IMR-90 (cell line): Measurements from ENCODE around the gene SMAD7. TPM values are rescaled to one million over a fixed set of nuclear protein-coding genes. Genes with fewer than 3 reads are reported as not detected.

Experiments used
- ATAC-seq: fragments of 200-7000 bp; cut with Tn5 transposase; 2 replicates; pipeline ENCODE4 v1.9.1; 2020; ENCODE audit warnings: low read depth, mild to moderate bottlenecking, moderate library complexity
- BruUV-seq: library from RNA; stranded (reverse); fragments of 400-500 nt; replicated peaks from 2 replicates; lab custom pipeline; 2021; lab: Mats Ljungman, UMichigan
- CTCF ChIA-PET: fragments of 300-600 bp; formaldehyde crosslinking; extraction: SDS; loops from one replicate; lab custom pipeline; 2021; ENCODE audit warnings: antibody characterized with exemption; lab: Yijun Ruan, JAX
- POLR2A ChIA-PET: fragments of 300-600 bp; sonication (Branson Sonifier 250); formaldehyde crosslinking; loops from one replicate; lab custom pipeline; 2022; ENCODE audit warnings: antibody characterized with exemption; ENCODE audit not compliant: unreplicated experiment; lab: Charles Lee
- DNase-seq: peaks from one replicate; pipeline ENCODE4 v3.0.0; 2013
- H2AFZ ChIP-seq: replicated peaks from 2 replicates; pipeline ENCODE3; 2013; ENCODE audit warnings: low read length, mild to moderate bottlenecking; ENCODE audit not compliant: poor library complexity
- H2AK5ac ChIP-seq: 2 replicates; pipeline ENCODE4 v1.6.1; 2013; ENCODE audit warnings: low read depth, low read length, inconsistent platforms
- H2AK9ac ChIP-seq: replicated peaks from 2 replicates; pipeline ENCODE3; 2013; ENCODE audit warnings: mild to moderate bottlenecking, low read depth, low read length, moderate library complexity; ENCODE audit not compliant: poor library complexity
- H2BK120ac ChIP-seq: 2 replicates; pipeline ENCODE4 v1.6.1; 2013; ENCODE audit warnings: low read depth, low read length, inconsistent platforms
- H2BK15ac ChIP-seq: 3 replicates; pipeline ENCODE4 v1.6.1; 2013; ENCODE audit warnings: low read depth, low read length, inconsistent platforms
- H2BK20ac ChIP-seq: 2 replicates; pipeline ENCODE4 v1.6.1; 2013; ENCODE audit warnings: low read depth, mild to moderate bottlenecking, inconsistent platforms, low read length, moderate library complexity
- H2BK5ac ChIP-seq: 2 replicates; pipeline ENCODE4 v1.6.1; 2013; ENCODE audit warnings: mild to moderate bottlenecking, low read depth, low read length, inconsistent platforms; ENCODE audit not compliant: poor library complexity, severe bottlenecking
- H3K14ac ChIP-seq: replicated peaks from 2 replicates; pipeline ENCODE4 v1.6.1; 2013; ENCODE audit warnings: low read depth, low read length, inconsistent platforms
- H3K18ac ChIP-seq: 2 replicates; pipeline ENCODE4 v1.6.1; 2013; ENCODE audit warnings: low read depth, low read length, control low read depth
- H3K23ac ChIP-seq: 2 replicates; pipeline ENCODE4 v1.6.1; 2013; ENCODE audit warnings: low read depth, low read length, inconsistent platforms
- H3K27ac ChIP-seq: 2 replicates; pipeline ENCODE4 v1.5.1; 2013; ENCODE audit warnings: mild to moderate bottlenecking, control low read depth, low read length; ENCODE audit not compliant: insufficient read depth
- H3K27me3 ChIP-seq: 2 replicates; pipeline ENCODE4 v1.6.1; 2013; ENCODE audit warnings: low read length; ENCODE audit not compliant: control insufficient read depth, insufficient read depth
- H3K36me3 ChIP-seq: 2 replicates; pipeline ENCODE4 v1.6.1; 2013; ENCODE audit warnings: low read length, mixed read lengths; ENCODE audit not compliant: control insufficient read depth, insufficient read depth
- H3K4ac ChIP-seq: 2 replicates; pipeline ENCODE4 v1.6.1; 2013; ENCODE audit warnings: low read depth, low read length, inconsistent platforms
- H3K4me1 ChIP-seq: 2 replicates; pipeline ENCODE4 v1.6.1; 2013; ENCODE audit warnings: low read length, mixed read lengths; ENCODE audit not compliant: control insufficient read depth, insufficient read depth
- H3K4me2 ChIP-seq: 2 replicates; pipeline ENCODE4 v1.6.1; 2013; ENCODE audit warnings: low read depth, mild to moderate bottlenecking, control low read depth, low read length, moderate library complexity
- H3K4me3 ChIP-seq: 2 replicates; pipeline ENCODE4 v1.5.1; 2013; ENCODE audit warnings: low read depth, mild to moderate bottlenecking, control low read depth, low read length, moderate library complexity; ENCODE audit not compliant: insufficient read depth
- H3K56ac ChIP-seq: 2 replicates; pipeline ENCODE4 v1.6.1; 2013; ENCODE audit warnings: low read length, inconsistent platforms; ENCODE audit not compliant: insufficient read depth; ENCODE audit errors: extremely low read depth
- H3K79me1 ChIP-seq, 2 experiments: 2 replicates each; pipeline ENCODE4 v1.6.1; 2013; ENCODE audit warnings: low read length in 2 of 2, inconsistent platforms in 1 of 2, low read depth in 1 of 2
- H3K9ac ChIP-seq: 2 replicates; pipeline ENCODE4 v1.6.1; 2013; ENCODE audit warnings: low read depth, low read length, control low read depth
- H3K9me1 ChIP-seq: 2 replicates; pipeline ENCODE4 v1.6.1; 2013; ENCODE audit warnings: low read length, inconsistent platforms; ENCODE audit not compliant: insufficient read depth
- H3K9me3 ChIP-seq: 2 replicates; pipeline ENCODE4 v1.6.1; 2013; ENCODE audit warnings: low read length; ENCODE audit not compliant: control insufficient read depth, insufficient read depth
- H4K20me1 ChIP-seq: 2 replicates; pipeline ENCODE4 v1.6.1; 2013; ENCODE audit warnings: low read length, inconsistent platforms; ENCODE audit not compliant: insufficient read depth
- H4K5ac ChIP-seq: 2 replicates; pipeline ENCODE4 v1.6.1; 2013; ENCODE audit warnings: mild to moderate bottlenecking, low read depth, low read length, control low read depth
- H4K8ac ChIP-seq, 2 experiments: 2 replicates each; pipeline ENCODE4 v1.6.1; 2013; ENCODE audit warnings: low read depth in 2 of 2, low read length in 2 of 2, control low read depth in 1 of 2, inconsistent platforms in 1 of 2
- H4K91ac ChIP-seq: 2 replicates; pipeline ENCODE4 v1.6.1; 2013; ENCODE audit warnings: low read depth, low read length, inconsistent platforms; ENCODE audit not compliant: insufficient read depth
- BHLHE40 ChIP-seq: fragments of 150-350 bp; IDR thresholded peaks from 2 replicates; pipeline ENCODE4 v1.6.1; 2016; ENCODE audit warnings: mild to moderate bottlenecking, low read depth, low read length
- CEBPB ChIP-seq: IDR thresholded peaks from 2 replicates; pipeline ENCODE4 v1.6.1; 2012; ENCODE audit warnings: low read depth, low read length, improper control_type of control experiment
- CHD1 ChIP-seq: IDR thresholded peaks from 2 replicates; pipeline ENCODE4 v1.6.1; 2012; ENCODE audit warnings: low read depth, low read length, improper control_type of control experiment
- CTCF ChIP-seq: conservative IDR thresholded peaks from 2 replicates; pipeline ENCODE4 v1.5.1; 2012; ENCODE audit warnings: mild to moderate bottlenecking, low read depth, low read length, improper control_type of control experiment
- MAFK ChIP-seq: IDR thresholded peaks from 2 replicates; pipeline ENCODE4 v1.6.1; 2012; ENCODE audit warnings: low read depth, low read length, improper control_type of control experiment
- MAZ ChIP-seq: IDR thresholded peaks from 2 replicates; pipeline ENCODE4 v1.6.1; 2012; ENCODE audit warnings: low read depth, mild to moderate bottlenecking, low read length, improper control_type of control experiment, moderate library complexity, borderline replicate concordance
- MXI1 ChIP-seq: IDR thresholded peaks from 2 replicates; pipeline ENCODE4 v1.6.1; 2012; ENCODE audit warnings: low read depth, mild to moderate bottlenecking, low read length, moderate library complexity, borderline replicate concordance
- NFE2L2 ChIP-seq: fragments of 150-350 bp; IDR thresholded peaks from 2 replicates; pipeline ENCODE4 v1.6.1; 2016; ENCODE audit warnings: low read depth, mild to moderate bottlenecking, low read length
- POLR2A ChIP-seq: IDR thresholded peaks from 2 replicates; pipeline ENCODE4 v1.6.1; 2012; ENCODE audit warnings: mild to moderate bottlenecking, low read depth, low read length
- RFX5 ChIP-seq: IDR thresholded peaks from 2 replicates; pipeline ENCODE4 v1.8.0; 2012; ENCODE audit warnings: low read depth, mild to moderate bottlenecking, low read length, moderate library complexity
- SMC3 ChIP-seq: fragments of 150-350 bp; IDR thresholded peaks from 2 replicates; pipeline ENCODE4 v1.6.1; 2016; ENCODE audit warnings: low read depth, mild to moderate bottlenecking, antibody characterized with exemption, low read length, moderate library complexity
- WGBS, 2 experiments: methylation state at CpG; one replicate each; pipeline versions ENCODE4 v1.1.5 to v1.1.7; 2013; ENCODE audit warnings: missing lambda C conversion rate in 2 of 2; ENCODE audit not compliant: insufficient read length in 1 of 2; ENCODE audit errors: extremely low coverage in 2 of 2; 5-methylcytosine and 5-hydroxymethylcytosine counted together
- dilution Hi-C: fragments of 300-500 bp; cut with HindIII; formaldehyde crosslinking; loops from one replicate; pipeline ENCODE4 v1.14.3; 2018; ENCODE audit warnings: low sequenced_read_pairs; ENCODE audit not compliant: unreplicated experiment
- in situ Hi-C: fragments of 300-500 bp; cut with MboI; formaldehyde crosslinking; loops from 3 replicates; pipeline ENCODE4 v1.14.3; 2019; ENCODE audit warnings: low sequenced_read_pairs, inconsistent platforms, mixed read lengths
- intact Hi-C: fragments of 100-400 bp; cut with micrococcal nuclease; formaldehyde crosslinking; loops from 2 replicates; pipeline ENCODE4 v1.10.0; 2022
- polyA plus RNA-seq, 3 experiments: library from polyadenylated mRNA; depleted of rRNA; stranded (reverse); fragments of >200 nt; gene quantifications; 2 replicates each; pipeline ENCODE4 v1.2.3, GENCODE V29; 2012; ENCODE audit warnings: low replicate concordance in 1 of 3
- total RNA-seq: library from RNA; depleted of rRNA; stranded (reverse); fragments of >200 nt; gene quantifications from 2 replicates; pipeline ENCODE4 v1.2.3, GENCODE V29; 2012
- TF ChIP-seq, protein P1 (sequence below): fragments of 150-350 bp; IDR thresholded peaks from 2 replicates; pipeline ENCODE4 v1.6.1; 2017; ENCODE audit warnings: mild to moderate bottlenecking, antibody characterized with exemption, low read length, low read depth

The SMAD7 gene
- total and polyA plus RNA-seq, 2 of the 4 experiments (the other 2 are of a cell fraction) = 15.8 to 17.6 TPM

GRCh38 chr18:48920408-48921038 lies 30.2 kb downstream of the SMAD7 start (continued):
- no peak for TF ChIP-seq MAFK
- TF ChIP-seq, protein P1, sequence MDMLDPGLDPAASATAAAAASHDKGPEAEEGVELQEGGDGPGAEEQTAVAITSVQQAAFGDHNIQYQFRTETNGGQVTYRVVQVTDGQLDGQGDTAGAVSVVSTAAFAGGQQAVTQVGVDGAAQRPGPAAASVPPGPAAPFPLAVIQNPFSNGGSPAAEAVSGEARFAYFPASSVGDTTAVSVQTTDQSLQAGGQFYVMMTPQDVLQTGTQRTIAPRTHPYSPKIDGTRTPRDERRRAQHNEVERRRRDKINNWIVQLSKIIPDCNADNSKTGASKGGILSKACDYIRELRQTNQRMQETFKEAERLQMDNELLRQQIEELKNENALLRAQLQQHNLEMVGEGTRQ = no peak

DNA sequence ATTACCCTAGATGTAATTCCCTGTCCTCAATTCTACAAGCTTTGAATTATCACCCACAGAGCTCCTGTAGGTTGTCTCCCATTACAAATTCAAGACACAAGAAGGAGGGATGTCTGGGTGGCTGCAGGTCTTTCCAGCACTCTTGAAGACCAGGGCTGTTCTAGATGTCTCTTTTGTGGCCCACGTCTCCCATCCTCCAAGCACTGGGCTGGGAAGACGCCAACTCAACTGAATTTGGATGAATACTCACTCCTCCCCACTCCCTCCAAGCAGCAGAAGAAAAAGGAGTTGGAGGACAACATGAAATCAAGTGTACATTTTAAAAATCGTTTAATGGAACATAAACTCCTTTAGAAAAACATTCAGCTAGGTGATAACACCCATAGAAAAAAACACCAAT lies 31.2 kb downstream of the SMAD7 start:
- Histone ChIP-seq H3K4ac (peak overlapping the region; percentile 12; the same call in 1 of the 2 replicates), H2AK9ac (no peak overlapping the region), H4K20me1 (peaks cover 43% of the 10 kb centered on the region), H3K9me3 (no peaks in the 10 kb centered on the region), H2BK5ac (no peak overlapping the region), H2AK5ac (peak overlapping the region; percentile 29; the same call in 1 of the 2 replicates), H3K14ac (no peak overlapping the region), H3K56ac (no peak overlapping the region), H3K9me1 (peaks cover 27% of the 10 kb centered on the region), H2AFZ (no peak overlapping the region), H3K4me3 (no peak overlapping the region), H3K27ac (no peak overlapping the region), H3K9ac (no peak overlapping the region), H2BK20ac (no peak overlapping the region), H2BK120ac (no peak overlapping the region), H3K27me3 (no peaks in the 10 kb centered on the region), H3K18ac (no peak overlapping the region), H4K8ac (no peak overlapping the region), H3K4me2 (no peak overlapping the region), H2BK15ac (no peak overlapping the region), H4K5ac (no peak overlapping the region), H3K4me1 (peaks cover 31% of the 10 kb centered on the region), H3K79me1 (peaks cover 13 to 76% of the 10 kb centered on the region in 2 experiments; a peak in 3 of 4 replicates), H4K91ac (no peak overlapping the region), H3K36me3 (peaks cover 25% of the 10 kb centered on the region), H3K23ac (peak overlapping the region; percentile 39)
- BruUV-seq = no TSS peak
- CTCF ChIA-PET = interaction anchor here (0.6 kb wide), 1 partner anchor 229 kb away, joined by 3 read pairs; no protein-coding TSS in a partner anchor
- DNase-seq (no peak), ATAC-seq (no peak)
- POLR2A ChIA-PET = no interaction called here
- dilution Hi-C loops (no loop called here), in situ Hi-C loops (no loop called here), intact Hi-C loops (no loop called here)
- WGBS, 2 experiments = no CpG with 5 or more reads among the region's 3 CpGs
- TF ChIP-seq POLR2A (no peak; the same call in 1 of the 2 replicates), MAZ (no peak), NFE2L2 (no peak), SMC3 (no peak), MXI1 (no peak), CTCF (no peak), BHLHE40 (no peak), CEBPB (no peak), RFX5 (no peak), CHD1 (no peak)
- TF ChIP-seq, protein P1 = no peak
